GM18951 (cell line): ENCODE data around the gene HPCAL4.

Experiments used
- POLR2A ChIP-seq: IDR thresholded peaks from 4 replicates; pipeline ENCODE4 v1.6.1; 2011; ENCODE audit warnings: mild to moderate bottlenecking; ENCODE audit not compliant: insufficient read length, insufficient read depth; ENCODE audit errors: extremely low read depth
- in situ Hi-C: fragments of 300-500 bp; cut with MboI; formaldehyde crosslinking; loops from one replicate; pipeline ENCODE4 v1.12.0; 2022; ENCODE audit warnings: low sequenced_read_pairs, mixed read lengths, inconsistent platforms; ENCODE audit not compliant: unreplicated experiment

The HPCAL4 gene

GRCh38 chr1:39691383-39692151 lies at the start of gene HPCAL4:
HPCAL4 (minus strand) TSS chr1:39691433; CDS start chr1:39684603, 6,830 bp downstream.
- no peak for TF ChIP-seq POLR2A
- in situ Hi-C loops: no loop called here

DNA sequence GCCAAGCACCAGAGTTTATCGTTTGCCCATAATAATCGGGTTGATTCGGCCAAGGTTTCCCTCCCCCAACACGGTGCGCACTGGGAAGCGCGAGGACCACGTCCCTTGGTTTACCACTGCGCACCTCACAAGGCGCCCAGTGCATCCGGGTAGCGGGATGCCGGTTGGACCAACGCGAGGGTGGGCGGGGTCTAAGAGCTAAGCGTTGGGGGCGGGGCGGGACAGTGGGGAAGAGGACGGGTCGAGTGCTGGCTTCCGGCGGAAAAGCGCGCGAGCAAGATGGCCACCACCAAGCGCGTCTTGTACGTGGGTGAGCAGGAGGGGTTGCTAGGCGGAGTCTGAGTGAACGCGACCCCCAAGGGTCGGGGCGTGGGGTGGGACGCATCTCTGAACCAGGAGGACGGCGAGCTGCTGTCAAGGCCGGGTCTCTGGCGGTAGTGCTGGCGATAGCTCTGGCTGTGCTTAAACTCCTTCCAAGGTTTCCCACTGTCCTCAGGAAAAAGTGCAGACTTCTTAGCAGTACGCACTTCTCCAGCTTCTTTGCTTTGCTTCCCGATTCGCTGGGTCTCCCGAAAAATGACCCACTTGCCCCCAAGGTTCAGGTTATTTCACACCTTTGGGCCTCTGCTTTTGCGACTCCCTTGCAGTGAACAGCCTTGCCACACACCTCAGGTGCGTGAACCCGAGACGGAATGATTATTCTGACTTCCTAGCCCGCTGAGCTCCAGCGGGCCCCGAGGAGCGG lies 47.6 kb upstream of the HPCAL4 start, which contains the start of gene PPIE:
TSS of gene PPIE (plus strand) at position 261 of the 745 bp plus-strand sequence. CDS start at position 280, 19 bp downstream.
- in situ Hi-C loops: no loop called here
- peak; percentile 90 for TF ChIP-seq POLR2A

- TF ChIP-seq POLR2A: no peak
- in situ Hi-C loops: no loop called here
These were observed 46.4 kb upstream of the HPCAL4 start for GRCh38 chr1:39737546-39738169.

- no peak for TF ChIP-seq POLR2A
- in situ Hi-C loops: no loop called here
These were observed 44.5 kb upstream of the HPCAL4 start for GRCh38 chr1:39735731-39736130.

GRCh38 chr1:39733161-39733560 lies 41.9 kb upstream of the HPCAL4 start:
- in situ Hi-C loops: no loop called here
- TF ChIP-seq POLR2A: no peak

DNA sequence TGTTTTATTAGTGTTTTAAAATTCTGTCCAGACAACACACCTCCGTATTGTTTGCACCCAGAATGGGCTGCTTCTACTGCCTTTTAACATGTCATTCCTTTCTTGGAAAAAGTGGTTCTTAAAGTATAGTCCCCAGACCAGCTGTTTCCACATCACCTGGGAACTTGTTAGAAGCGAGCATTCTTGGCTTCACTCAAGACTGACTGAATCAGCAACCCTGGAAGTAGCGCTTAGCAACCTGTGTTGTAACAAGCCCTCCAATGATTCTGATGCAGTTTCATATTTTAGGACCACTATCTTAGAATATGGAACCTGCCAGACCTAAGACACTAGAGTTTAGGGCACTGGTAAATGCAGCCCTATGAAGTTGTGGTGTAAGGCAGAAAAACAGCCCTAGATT lies 41.5 kb upstream of the HPCAL4 start:
- in situ Hi-C loops: no loop called here
- TF ChIP-seq POLR2A: no peak

GRCh38 chr1:39729842-39730241 lies 38.6 kb upstream of the HPCAL4 start:
- in situ Hi-C loops: no loop called here
- TF ChIP-seq POLR2A: no peak

DNA sequence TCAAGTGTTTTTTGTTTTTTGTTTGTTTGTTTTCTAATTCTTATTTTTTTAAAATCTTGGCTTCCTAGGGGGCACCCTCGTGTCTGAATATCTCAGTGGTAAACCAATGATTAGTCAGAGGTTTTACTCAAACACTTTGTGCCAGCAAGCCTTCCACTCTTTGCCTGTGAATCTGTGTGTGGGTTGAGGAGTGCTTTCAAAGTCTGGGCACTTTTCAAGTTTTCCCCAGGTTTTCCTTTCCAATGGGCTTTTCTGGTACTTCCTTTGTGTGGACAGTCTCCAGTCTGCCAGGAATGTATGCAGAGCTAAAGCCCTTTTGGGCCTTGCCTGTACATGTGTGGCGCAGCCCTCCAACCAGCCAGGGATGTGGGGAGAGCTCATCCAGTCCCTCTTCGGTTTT lies 37.8 kb upstream of the HPCAL4 start:
- in situ Hi-C loops: no loop called here
- no peak for TF ChIP-seq POLR2A

DNA sequence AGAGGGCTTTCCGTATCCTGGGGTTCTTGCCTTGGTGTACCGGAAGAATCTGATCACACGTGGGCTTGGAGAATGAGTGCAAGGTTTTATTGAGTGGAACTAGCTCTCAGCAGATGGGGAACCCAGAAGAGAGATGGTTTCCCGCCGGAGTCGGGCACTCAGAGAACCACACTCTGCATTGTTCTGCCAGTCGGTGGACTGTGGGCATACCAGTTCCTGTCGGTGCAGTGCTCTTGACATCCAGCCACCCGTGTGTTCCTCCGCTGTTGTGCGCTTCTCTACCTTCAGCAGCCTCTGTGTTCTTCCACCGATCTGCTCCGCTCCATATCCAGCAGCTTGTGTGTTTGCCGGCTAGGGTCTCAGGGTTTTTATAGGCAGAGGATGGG lies 36.7 kb upstream of the HPCAL4 start:
- in situ Hi-C loops: no loop called here
- no peak for TF ChIP-seq POLR2A

DNA sequence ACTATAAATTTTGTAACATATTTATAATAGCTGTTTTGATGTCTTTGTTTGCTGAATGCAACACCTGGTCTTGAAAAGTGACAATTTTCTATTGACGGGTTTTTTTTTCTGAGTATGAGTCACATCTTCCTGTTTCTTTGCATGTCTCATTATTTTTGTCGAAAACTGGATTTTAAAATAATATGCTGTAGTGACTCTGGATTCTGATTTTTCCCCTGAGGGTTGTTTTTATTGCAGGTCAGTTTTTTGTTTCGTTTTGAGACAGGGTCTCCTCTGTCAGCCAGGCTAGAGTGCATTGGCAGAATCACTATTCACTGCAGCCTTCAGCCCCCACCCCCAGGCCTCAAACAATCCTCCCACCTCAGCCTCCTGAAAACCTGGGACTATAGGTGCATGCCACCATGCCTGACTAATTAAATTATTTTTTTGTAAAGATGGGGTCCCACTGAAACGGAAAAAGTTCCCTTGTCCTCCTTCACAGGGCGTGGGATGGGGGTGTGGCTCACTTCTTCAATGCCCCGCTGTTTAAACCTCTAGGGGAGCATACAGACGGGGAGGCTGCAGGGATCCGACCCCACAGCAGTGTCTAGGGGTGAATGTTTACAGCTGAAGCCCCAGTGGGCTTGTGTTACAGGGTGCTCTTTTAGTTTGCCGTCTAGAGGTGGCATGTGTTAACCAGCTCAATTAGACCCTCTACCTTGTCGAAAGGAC lies 36.1 kb upstream of the HPCAL4 start:
- in situ Hi-C loops: no loop called here
- no peak for TF ChIP-seq POLR2A

DNA sequence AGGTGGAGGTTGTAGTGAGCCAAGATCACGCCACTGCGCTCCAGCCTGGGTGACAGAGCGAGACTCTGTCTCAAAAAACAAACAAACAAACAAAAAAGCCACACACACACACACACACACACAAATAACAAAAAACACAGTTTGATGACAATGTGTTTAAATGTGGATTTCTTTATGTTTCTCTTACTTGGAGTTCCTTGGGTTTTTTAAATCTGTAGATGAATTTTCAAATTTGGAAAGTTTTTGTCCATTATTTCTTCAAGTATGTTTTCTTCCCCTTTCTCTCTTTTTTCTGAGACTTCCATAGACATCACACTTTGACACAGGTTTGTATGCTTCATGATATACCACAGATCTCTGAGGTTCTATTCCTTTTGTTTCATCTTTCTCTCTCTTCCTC lies 35.4 kb upstream of the HPCAL4 start:
- TF ChIP-seq POLR2A: no peak
- in situ Hi-C loops: no loop called here

GRCh38 chr1:39722495-39722894 lies 31.3 kb upstream of the HPCAL4 start:
- no peak for TF ChIP-seq POLR2A
- in situ Hi-C loops: no loop called here

- in situ Hi-C loops: no loop called here
- no peak for TF ChIP-seq POLR2A
These were observed 30.4 kb upstream of the HPCAL4 start for GRCh38 chr1:39721664-39722063.
